Stimulated activated memory B cell treated with anti-CD40 and anti-IgM and Interleukin-4, amounts not matched to agents 10 μg/mL and 1 μg/mL and 100 μg/mL, for 72 hours (primary cell): ENCODE data around the gene KRTAP4-8.
"Not testable (repeated sequence)": the region's sequence is repeated elsewhere in the genome, so short reads cannot be mapped to it uniquely, and the experiment has no call there.

Experiments used
- ATAC-seq: fragments of 150-1000 bp; cut with Tn5 transposase; 2 replicates; pipeline ENCODE4 v1.10.0; 2021
- H3K27ac Mint-ChIP-seq: one replicate; pipeline ENCODE4 v1.8.0; 2022; ENCODE audit warnings: mild to moderate bottlenecking, mixed read lengths
- H3K27me3 Mint-ChIP-seq: one replicate; pipeline ENCODE4 v1.8.0; 2022; ENCODE audit warnings: mixed read lengths
- H3K36me3 Mint-ChIP-seq: one replicate; pipeline ENCODE4 v1.8.0; 2022; ENCODE audit warnings: mixed read lengths
- H3K4me1 Mint-ChIP-seq: one replicate; pipeline ENCODE4 v1.8.0; 2022; ENCODE audit warnings: mixed read lengths
- H3K4me3 Mint-ChIP-seq: one replicate; pipeline ENCODE4 v1.8.0; 2022; ENCODE audit warnings: mild to moderate bottlenecking, moderate library complexity, mixed read lengths
- H3K9me3 Mint-ChIP-seq: one replicate; pipeline ENCODE4 v1.8.0; 2022; ENCODE audit warnings: mixed read lengths

KRTAP4-8 gene

DNA sequence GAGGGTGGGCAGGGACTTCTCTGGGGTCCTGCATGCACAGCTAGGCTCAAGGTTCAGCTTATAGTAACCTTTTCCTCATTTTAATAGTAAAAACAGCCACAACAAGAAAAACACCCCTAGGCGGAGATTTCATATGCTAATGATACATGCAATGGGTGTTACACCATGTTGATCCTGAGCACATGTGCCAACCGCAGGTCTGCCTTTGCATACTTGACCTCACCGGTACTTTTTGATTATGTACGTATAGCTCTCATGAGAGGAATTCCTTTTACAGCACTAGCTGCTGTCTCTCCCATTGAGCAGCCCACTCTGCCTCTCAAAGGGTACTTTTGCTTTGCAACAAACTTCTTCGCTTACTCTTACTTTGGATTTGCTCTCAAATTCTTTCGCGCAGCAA lies 1.9 kb downstream of the KRTAP4-8 start:
- ATAC-seq = no peak
- Mint-ChIP-seq H3K9me3 (no peaks in the 10 kb centered on the region), H3K27ac (no peak overlapping the region), H3K4me1 (no peaks in the 10 kb centered on the region), H3K27me3 (peaks cover 53% of the 10 kb centered on the region), H3K4me3 (no peak overlapping the region), H3K36me3 (no peaks in the 10 kb centered on the region)

DNA sequence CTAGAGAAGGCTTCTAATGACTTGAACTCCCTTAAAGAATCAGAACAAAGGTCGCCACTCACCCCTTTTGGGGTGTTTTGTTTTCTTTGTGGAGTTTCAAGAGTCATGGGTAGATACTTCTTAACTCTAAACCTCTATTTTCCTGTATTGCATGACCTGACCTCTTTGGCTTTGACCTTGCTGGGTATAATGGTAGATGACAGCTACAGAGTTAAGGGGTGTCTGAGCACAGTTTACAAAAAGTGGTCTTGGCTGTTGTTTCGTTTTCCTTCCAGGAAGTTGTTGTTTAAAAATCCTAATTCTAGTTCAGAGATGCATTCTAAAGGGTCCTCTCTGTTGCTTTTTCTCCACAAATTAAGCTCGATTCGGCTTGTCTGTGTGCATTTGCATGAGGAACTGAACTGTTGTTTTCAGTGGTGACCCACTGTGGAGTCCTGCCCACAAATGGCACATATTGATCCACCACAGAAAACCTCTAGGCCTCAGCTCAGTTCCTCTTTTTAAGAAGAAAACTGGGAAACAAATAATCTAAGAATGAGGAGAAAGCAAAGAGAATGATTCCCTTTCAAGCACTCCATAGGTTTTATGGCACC lies 9.1 kb downstream of the KRTAP4-8 start:
- H3K9me3 Mint-ChIP-seq, H3K4me1 Mint-ChIP-seq, ATAC-seq, H3K36me3 Mint-ChIP-seq, H3K4me3 Mint-ChIP-seq, H3K27ac Mint-ChIP-seq: not testable (repeated sequence)
- peaks cover 12% of the 10 kb centered on the region for H3K27me3 Mint-ChIP-seq

DNA sequence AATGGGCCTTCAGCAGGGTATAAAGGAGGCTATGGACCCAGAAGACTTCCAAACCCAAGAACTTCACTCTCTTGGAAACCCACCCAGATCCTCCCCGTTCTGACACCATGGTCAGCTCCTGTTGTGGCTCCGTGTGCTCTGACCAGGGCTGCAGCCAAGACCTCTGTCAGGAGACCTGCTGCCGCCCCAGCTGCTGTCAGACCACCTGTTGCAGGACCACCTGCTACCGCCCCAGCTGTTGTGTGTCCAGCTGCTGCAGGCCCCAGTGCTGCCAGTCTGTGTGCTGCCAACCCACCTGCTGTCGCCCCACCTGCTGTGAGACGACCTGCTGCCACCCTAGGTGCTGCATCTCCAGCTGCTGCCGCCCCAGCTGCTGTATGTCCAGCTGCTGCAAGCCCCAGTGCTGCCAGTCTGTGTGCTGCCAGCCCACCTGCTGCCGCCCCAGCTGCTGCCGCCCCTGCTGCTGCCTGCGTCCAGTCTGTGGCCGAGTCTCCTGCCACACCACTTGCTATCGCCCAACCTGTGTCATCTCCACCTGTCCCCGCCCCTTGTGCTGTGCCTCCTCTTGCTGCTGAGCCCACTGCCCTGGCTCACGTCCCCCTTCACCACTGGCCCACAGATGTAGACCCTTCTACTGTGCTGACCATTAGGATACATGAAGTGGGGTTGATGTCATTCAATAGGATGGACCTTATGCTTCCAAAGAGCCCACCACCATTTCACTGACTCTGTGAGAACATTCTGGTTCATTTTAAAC lies 13.7 kb downstream of the KRTAP4-8 start, which contains the start of gene KRTAP4-7:
Gene KRTAP4-7 (plus strand): TSS at position 51 of the 757 bp plus-strand sequence. CDS start 57 bp downstream, at position 108.
- H3K9me3 Mint-ChIP-seq, ATAC-seq, H3K4me1 Mint-ChIP-seq, H3K36me3 Mint-ChIP-seq, H3K4me3 Mint-ChIP-seq, H3K27ac Mint-ChIP-seq: not testable (repeated sequence)
- H3K27me3 Mint-ChIP-seq = peaks cover 24% of the 10 kb centered on the region

DNA sequence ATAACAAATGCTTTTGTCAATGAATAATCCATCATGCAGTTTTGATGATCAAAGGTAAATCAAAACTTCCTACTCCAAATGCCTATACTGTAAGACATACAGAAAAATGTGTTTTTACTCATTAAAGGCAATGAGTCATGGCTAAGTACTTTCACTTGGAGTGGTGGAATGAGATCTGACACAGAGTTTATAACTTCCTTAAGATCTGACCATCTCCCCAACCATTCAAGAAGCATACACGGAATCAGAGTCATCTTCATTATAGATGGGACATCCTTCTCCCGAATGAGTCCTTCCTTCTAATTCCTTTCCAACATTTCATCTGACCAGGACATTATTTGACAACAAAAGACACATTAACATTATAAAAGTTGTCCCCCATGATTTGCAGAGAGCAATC lies 14.5 kb downstream of the KRTAP4-8 start:
- not testable (repeated sequence) for H3K27ac Mint-ChIP-seq, H3K4me3 Mint-ChIP-seq, H3K36me3 Mint-ChIP-seq, H3K9me3 Mint-ChIP-seq, ATAC-seq, H3K4me1 Mint-ChIP-seq
- H3K27me3 Mint-ChIP-seq = peaks cover 24% of the 10 kb centered on the region

DNA sequence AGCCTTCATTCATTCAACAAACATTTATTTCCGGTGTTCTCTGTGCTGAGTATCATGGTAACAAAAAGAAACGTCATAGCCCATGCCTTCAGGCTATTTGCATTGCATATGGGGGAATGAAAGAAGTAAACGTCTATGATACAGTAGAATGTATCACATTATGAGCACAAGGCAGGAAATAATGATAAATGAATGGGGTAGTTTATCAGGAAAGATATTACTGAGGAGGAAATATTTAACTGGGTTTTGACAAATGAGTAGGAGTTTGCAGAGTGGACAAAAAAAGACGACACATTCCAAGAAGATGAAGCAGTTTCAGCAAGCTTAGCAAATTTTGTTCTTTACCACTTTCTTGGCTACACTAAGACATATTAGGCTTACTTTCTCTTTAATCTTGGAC lies 15.3 kb downstream of the KRTAP4-8 start:
- Mint-ChIP-seq H3K4me3 (no peak overlapping the region), H3K36me3 (no peaks in the 10 kb centered on the region), H3K4me1 (no peaks in the 10 kb centered on the region), H3K27ac (no peak overlapping the region), H3K27me3 (peaks cover 24% of the 10 kb centered on the region), H3K9me3 (no peaks in the 10 kb centered on the region)
- ATAC-seq = no peak

DNA sequence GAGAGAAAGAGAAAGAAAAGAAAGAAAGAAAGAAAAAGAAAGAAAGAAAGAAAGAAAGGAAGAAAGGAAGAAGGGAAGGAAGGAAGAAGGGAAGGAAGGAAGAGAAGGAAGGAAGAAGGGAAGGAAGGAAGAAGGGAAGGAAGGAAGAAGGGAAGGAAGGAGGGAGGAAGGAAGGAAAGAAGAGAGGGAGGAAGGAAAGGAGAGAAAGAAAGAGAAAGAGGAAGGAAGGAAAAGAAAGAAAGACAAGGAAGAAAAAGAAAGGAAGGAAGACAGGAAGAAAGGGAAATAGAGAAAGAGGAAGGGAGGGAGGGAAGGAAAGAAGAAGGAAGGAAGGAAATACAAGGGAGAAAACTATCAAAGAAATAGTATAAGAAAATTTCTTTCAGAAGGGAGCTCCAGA lies 21.2 kb downstream of the KRTAP4-8 start:
- Mint-ChIP-seq H3K4me3 (no peak overlapping the region), H3K9me3 (peaks cover 6% of the 10 kb centered on the region), H3K27me3 (peaks cover 58% of the 10 kb centered on the region), H3K27ac (no peak overlapping the region), H3K4me1 (no peaks in the 10 kb centered on the region), H3K36me3 (no peaks in the 10 kb centered on the region)
- no peak for ATAC-seq

DNA sequence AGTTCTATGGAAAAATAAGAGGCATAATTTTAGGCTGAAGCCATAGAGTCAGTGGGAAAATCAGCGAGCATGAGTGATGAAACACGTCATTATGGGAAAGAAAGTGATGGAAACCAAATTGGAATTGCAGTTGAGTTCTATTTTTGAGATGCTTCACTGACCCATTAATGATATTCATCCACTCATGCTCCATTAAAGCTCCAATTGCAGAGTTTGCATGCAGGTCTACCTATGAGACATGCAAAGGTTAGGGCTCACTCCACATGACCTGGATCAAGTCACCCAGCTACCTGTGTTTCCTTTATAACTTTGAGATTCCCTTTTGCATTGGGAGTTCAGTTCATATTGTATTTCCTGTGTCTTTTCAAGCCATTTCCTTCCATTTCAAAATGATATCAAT lies 24.3 kb downstream of the KRTAP4-8 start:
- Mint-ChIP-seq H3K27ac (no peak overlapping the region), H3K27me3 (peaks cover 48% of the 10 kb centered on the region), H3K4me1 (no peaks in the 10 kb centered on the region), H3K4me3 (no peak overlapping the region), H3K9me3 (peaks cover 6% of the 10 kb centered on the region), H3K36me3 (no peaks in the 10 kb centered on the region)
- no peak for ATAC-seq

DNA sequence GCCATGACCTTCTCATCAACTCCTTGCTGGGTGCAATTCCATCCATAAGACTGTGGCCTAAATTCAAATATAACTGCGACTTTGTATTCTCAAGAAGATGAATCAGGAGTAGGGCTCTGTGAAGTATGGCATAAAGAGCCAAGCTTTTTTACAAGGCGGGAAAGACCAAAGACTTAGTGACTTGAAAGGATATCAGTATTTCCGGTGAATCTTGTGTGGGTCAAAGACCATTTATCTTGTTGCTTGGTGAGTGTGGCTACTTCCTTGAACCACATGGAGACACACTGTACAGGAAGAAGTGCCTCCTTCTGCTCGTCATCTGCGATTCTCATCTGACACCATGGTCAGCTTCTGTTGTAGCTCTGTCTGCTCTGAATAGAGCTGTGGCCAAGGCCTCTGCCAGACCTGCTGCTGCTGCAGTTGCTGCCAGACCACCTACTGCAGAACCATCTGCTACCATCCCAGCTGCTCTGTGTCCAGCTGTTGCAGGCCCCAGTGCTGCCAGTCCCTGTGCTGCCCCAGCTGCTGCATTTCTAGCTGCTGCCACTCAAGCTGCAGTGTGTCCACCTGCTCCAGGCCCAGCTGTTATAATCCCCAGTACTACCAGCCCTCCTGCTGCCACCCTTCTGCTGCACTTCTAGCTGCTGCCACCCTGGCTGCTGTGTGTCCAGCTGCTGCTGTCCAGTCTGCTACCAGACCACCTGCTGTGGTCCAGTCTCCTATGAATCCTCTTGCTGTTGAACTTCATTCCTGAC lies 26.2 kb downstream of the KRTAP4-8 start:
- Mint-ChIP-seq H3K9me3 (peaks cover 4% of the 10 kb centered on the region), H3K27me3 (peaks cover 44% of the 10 kb centered on the region), H3K36me3 (no peaks in the 10 kb centered on the region), H3K4me1 (no peaks in the 10 kb centered on the region), H3K27ac (no peak overlapping the region), H3K4me3 (no peak overlapping the region)
- no peak for ATAC-seq

DNA sequence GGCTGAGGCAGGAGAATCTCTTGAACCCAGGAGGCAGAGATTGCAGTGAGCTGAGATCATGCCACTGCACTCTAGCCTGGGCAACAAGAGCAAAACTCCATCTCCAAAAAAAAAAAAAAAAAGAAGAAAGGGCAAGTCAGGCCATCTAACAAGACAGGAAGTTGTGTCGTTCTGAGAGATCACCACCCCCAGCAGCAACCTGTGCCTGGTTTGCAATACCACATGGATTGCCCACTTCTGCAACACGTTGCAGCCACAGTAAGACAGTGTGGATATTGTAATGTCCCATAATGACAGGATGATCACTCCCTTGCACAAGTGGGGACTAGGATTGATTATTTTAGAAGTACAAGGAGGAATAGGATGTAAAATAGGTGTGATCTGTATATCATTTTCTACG lies 28.9 kb downstream of the KRTAP4-8 start:
- H3K9me3 Mint-ChIP-seq = no peaks in the 10 kb centered on the region
- H3K36me3 Mint-ChIP-seq = no peaks in the 10 kb centered on the region
- ATAC-seq = no peak

DNA sequence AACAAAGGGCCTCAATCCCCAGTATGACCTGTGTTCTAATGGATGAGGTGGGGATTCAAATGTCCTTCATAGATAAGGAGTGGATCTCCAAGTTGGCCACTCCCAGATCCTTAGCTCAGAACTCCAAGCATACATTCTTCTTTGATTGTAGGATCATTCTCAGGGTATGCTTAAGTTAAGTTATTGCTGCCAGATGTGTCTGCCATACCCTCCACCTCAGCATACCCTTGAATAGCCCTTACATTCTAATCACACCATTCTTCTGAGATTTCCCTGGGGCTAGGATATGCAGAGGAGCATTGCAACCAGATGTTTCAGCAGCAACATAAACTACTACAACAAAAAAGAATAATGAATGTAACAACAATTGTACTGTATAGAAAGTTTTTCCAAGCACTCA lies 30.7 kb downstream of the KRTAP4-8 start:
- H3K27ac Mint-ChIP-seq = no peak overlapping the region
- ATAC-seq = no peak
- H3K4me3 Mint-ChIP-seq = no peak overlapping the region
- no peaks in the 10 kb centered on the region for H3K4me1 Mint-ChIP-seq
- no peaks in the 10 kb centered on the region for H3K9me3 Mint-ChIP-seq
- peaks cover 7% of the 10 kb centered on the region for H3K27me3 Mint-ChIP-seq
- H3K36me3 Mint-ChIP-seq = no peaks in the 10 kb centered on the region

More for the DNA sequence above, 28.9 kb downstream of the KRTAP4-8 start:
- Mint-ChIP-seq H3K4me1 (no peaks in the 10 kb centered on the region), H3K4me3 (no peak overlapping the region), H3K27me3 (peaks cover 19% of the 10 kb centered on the region), H3K27ac (no peak overlapping the region)

DNA sequence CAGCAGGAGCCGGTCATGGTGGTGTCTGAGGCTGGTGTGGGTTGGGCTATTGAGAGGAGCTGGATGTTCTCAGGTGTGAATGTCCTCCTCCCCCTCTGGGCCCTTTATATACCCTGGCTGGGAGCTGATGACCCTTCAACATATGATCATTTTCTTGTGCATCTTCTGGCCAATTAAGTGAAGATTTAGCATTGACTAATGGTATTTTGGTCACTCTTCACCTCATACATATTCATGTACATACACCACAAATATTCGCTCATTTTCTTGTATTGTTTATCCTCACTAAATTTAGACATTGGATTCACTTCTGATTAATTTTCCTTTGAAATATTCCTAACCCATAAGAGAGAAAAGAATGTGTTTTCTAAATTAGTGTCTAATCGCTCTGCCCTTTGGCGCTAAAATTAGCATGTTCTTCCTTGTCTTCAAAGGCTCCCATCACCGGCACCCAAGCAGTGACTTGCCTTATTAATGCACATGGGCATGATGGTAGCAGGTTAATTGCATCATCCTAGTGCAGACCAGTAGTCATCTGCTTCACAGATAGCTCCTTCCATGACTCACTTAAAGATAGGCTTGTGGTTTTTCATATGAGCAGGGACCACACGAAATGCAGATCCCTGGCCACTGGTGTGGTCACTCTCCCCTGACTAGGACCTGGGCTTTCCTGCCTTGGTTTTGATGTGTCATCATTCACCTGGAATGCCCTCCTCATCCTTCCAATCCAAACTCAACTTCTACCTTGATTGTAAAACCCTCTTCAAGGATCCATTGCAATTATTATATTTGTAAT lies 31.9 kb downstream of the KRTAP4-8 start, which contains the start of gene KRTAP2-4:
Gene KRTAP2-4 (minus strand): TSS at position 51 of the 796 bp plus-strand sequence. CDS start 34 bp downstream, at position 17.
- Mint-ChIP-seq H3K27me3 (peaks cover 7% of the 10 kb centered on the region), H3K4me1 (no peaks in the 10 kb centered on the region)

DNA sequence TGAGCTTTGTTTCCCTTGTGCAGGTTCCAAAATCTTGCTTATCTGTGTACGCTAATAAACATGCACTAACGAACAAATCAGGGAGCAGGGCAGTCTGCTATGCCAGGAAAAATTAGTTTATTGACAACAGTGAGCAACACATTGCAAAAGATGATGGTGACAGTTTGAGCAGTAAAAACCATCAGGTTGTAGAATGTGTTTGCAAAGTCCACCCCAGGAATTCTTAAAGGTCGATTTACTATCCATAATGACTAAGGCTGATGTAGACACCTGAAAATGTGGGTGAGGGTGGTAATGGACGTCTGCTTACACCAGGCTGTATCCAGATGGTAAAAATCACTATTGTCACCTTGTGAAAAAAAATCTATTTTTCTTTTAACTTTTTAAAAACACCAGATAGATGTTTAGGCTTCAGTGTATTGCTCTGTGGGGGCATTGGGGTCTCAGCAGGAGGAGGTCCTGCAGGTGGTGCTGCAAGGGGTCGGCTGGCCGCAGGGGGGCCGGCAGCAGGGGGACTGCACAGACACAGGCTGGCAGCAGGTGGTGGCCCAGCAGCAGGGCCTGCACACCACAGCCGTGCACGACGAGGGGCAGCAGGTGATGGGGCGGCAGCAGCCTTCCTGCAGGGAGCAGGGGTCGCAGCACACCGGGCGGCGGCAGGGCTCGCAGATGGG lies 32.8 kb downstream of the KRTAP4-8 start:
- H3K36me3 Mint-ChIP-seq, H3K4me3 Mint-ChIP-seq, H3K27ac Mint-ChIP-seq, ATAC-seq, H3K4me1 Mint-ChIP-seq, H3K9me3 Mint-ChIP-seq: not testable (repeated sequence)
- H3K27me3 Mint-ChIP-seq = peaks cover 15% of the 10 kb centered on the region

More for the DNA sequence above, 31.9 kb downstream of the KRTAP4-8 start, which contains the start of gene KRTAP2-4:
- no peak within 1 kb of the TSS for H3K27ac Mint-ChIP-seq
- H3K9me3 Mint-ChIP-seq = no peaks in the 10 kb centered on the region
- H3K4me3 Mint-ChIP-seq = no peak within 1 kb of the TSS
- no peak for ATAC-seq
- no peaks in the 10 kb centered on the region for H3K36me3 Mint-ChIP-seq

DNA sequence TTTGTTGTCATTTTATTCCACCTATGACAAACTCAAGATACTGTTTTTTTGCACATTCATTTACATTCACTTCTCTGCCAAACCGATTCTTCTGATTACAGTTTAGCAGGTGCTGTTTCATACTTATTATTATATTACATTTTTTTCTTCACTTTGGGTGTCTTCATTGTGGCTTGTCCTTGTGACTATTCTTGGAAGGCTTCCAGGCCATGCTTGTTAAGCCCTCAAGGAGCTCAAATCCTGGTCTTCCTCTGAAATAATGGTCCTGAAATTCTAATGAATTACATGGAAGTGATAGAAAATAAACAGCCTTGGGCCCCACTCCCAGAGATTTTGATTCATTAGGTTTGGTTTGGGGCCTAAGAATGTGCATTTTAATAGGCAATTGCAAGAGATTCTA lies 33.6 kb downstream of the KRTAP4-8 start:
- H3K27ac Mint-ChIP-seq = no peak overlapping the region
- H3K4me3 Mint-ChIP-seq = no peak overlapping the region
- H3K4me1 Mint-ChIP-seq = no peaks in the 10 kb centered on the region
- no peaks in the 10 kb centered on the region for H3K9me3 Mint-ChIP-seq
- peaks cover 22% of the 10 kb centered on the region for H3K27me3 Mint-ChIP-seq
- no peaks in the 10 kb centered on the region for H3K36me3 Mint-ChIP-seq
- no peak for ATAC-seq

DNA sequence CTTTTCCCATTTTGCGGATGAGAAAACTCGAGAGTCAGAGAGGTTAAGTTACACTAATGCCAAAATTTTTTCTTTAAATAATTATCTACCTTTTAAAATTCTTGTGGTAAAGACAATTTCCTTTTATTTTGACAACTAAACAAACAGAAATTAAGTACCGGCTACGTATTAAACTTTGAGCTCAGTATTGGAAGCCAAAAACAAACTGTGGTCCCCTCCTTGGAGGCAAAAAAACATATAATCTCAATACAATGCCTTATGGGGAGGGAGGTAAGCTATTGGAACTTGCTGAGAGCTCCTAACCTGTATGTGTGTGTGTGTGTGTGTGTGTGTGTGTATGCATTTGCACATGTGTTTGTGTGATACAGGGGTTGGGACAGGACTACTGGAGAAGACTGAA lies 34.5 kb downstream of the KRTAP4-8 start:
- Mint-ChIP-seq H3K9me3 (no peaks in the 10 kb centered on the region), H3K36me3 (no peaks in the 10 kb centered on the region), H3K27me3 (peaks cover 30% of the 10 kb centered on the region), H3K27ac (no peak overlapping the region), H3K4me1 (no peaks in the 10 kb centered on the region), H3K4me3 (no peak overlapping the region)
- no peak for ATAC-seq
